ENCODE results near the gene TOE1.
"Not testable (repeated sequence)": the region's sequence is repeated elsewhere in the genome, so short reads cannot be mapped to it uniquely, and the experiment has no call there.

TOE1 gene

GRCh38 chr1:45356186-45356585 is 16.2 kb downstream of the TOE1 start:
- peak; percentile 33 for DNase-seq

GRCh38 chr1:45359882-45360513 is 20.0 kb downstream of the TOE1 start:
- peak; percentile 48 for DNase-seq

GRCh38 chr1:45360981-45361380 is 21.0 kb downstream of the TOE1 start:
- DNase-seq, result peak; percentile 75

DNA sequence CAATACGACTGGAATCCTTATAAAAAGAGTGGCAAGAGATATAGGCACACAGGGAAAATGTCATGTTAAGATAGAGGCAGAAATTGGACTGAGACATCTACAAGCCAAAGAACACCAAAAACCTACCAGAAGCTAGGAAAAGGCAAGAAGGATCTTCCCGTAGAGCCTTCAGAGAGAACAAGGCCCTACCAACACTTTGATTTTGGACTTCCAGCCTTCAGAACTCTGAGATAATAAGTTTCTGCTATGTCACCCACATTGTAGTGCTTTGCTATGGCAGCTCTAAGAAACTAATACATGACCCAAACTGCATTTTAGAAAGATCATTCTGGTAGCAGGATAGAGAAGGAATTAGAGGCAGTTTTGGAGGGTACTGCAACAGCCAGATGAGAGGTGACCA is 24.3 kb downstream of the TOE1 start:
- no peak for DNase-seq

DNA sequence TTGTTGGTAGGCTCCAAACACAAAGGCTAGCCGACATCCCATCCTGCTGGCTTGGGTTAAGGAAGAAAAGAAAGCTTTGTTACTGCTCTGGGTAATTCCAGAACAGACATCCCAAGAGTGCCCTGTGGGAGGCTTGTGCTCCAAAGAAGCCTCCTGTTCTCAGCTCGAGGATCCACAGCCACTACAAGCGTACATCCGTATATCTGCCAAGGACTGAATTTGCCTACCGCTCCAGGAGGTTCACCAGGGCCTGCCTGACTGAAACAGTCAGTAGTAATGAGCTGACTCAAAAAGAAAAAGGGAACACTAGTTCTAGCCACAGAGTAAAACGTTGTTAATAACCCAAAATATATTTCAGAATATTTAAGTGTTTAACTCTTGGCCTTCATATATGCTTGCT is 25.1 kb downstream of the TOE1 start:
- no peak for DNase-seq

DNA sequence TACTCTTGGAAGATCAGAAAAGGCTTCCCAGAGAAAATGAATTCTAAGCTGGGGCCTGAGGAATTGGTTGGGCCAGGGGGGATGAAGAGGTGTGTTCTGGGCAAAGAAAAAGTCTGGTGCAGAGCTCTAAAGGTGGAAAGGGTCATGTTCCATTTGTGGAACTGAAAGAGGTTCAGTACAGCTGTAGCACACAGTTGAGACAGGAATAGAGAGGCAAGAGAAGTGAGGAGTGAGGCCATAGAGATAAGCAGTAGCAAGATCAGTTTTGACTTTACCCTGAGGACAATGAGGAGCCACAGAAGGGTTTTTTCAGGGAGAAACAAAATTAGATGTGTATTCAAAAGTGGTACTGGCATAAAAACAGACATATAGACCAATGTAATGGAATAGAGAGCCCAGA is 30.6 kb downstream of the TOE1 start:
- DNase-seq, result no peak

- no peak for DNase-seq
These were observed 33.6 kb downstream of the TOE1 start for GRCh38 chr1:45373573-45373972.

DNA sequence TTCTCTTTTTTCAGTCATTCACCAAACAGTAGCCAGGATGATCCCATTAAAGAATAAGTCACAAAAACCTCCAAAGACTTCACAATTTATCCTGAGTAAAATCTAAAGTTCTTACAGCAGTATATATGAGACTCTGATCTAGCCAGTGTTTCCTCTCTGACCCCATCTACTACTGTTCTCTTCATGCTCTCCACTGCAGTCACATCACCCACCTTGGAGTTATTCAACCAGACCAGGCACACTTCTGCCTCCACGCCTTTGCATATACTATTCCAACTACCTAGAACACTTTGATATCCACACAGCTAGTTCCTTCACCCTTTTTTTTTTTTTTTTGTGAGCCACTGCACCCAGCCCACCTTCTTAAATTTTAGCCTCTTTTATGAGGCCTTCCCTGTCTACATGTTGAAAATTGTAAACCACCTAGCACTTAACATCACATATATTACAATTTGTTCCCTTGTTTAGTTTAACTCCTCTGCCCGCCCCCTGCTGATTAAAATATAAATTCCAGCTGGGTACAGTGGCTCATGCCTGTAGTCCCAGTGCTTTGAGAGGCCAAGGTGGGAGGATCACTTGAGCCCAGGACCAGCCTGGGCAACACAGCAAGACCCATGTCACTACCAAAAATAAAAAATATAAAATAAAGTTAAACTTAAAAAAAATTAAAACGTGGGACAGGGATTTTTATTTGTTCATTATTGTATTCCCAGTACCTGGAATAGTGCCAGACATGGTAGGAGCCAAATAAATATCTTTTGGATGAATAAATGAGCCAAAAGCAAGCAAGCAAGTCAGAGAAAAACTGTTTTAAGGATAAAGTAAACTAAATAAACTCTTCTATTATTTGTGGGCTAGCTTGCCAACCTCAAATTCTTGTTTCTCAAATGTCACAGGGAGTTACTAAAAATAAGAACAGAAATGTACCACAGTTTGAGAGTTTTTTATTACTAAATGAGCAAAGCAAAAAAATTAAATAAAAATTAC is 35.4 kb downstream of the TOE1 start:
- no peak for DNase-seq

DNA sequence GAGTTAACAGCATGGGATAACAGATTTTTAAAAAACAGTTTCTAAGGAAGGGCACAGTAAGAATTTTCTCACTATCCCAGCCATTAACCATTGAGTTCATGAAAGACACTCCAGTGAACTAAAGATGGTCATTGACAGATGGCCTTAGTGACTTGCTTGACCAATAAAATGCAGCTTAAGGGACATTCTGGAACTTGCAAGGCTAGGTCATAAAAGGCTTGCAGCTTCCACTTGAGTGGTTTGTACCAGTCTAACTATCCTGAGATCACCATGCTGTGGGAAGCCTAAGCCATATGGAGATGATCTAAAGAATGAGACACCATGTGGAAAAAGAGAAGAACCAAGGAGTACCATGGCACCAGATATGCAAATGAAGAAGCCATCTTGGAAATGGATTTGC is 38.2 kb downstream of the TOE1 start:
- DNase-seq, result no peak

- no peak for DNase-seq
These were observed 39.6 kb downstream of the TOE1 start for GRCh38 chr1:45379524-45379923.

DNA sequence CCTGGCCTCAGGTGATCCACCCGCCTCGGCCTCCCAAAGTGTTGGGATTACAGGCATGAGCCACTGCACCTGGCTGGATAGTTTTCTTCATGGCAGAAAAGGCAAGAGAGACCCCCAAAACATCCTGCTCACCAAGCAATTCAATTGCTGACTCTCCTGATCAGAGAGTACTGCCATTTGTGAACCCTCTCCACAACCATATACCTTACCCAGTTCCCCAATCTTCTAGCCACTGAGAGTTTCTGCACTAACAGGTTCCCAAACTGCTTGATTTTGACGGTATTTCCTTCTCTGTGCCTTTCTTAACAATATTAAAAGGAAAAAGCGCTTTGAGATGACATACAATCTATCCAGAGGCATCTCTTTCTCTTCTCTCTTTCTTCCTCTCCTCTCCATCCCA is 40.2 kb downstream of the TOE1 start:
- DNase-seq, result no peak

DNA sequence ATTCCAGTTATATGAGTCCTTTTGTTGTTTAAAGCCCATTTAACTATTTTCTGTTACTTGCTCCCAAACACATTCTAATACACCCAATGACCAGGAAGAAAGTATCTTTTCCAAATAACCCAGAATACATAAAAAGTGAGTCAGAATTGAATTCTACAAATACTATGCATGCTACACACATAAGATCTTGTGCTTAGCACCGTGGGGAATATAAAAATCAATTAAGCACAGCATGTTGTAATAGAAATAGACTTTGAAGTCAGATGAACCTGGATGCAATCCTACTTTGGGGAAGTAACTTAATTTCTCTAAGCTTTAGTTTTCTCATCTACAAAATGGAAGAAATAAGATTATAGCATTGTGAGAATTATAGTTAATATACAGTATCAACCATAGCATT is 40.8 kb downstream of the TOE1 start:
- no peak for DNase-seq

DNA sequence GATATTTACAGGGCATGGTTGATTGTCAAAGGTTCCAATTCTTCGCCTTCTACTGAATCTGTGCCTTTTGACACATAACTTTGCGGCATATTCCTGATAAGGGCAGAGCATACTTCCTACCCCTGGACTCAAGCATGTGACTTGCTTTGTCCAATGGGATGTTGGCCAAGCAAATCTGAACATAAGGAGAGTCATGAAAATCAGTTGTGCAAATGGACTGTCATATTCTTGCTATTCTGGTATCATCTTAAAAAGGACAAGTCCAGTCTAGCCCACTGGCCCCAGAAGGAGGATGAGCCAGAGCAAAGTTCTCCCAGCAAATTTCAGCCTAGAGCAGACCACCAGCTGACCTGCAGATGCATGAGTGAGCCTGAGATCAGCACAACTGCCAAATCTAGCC is 41.3 kb downstream of the TOE1 start:
- no peak for DNase-seq

GRCh38 chr1:45383191-45383590 is 43.2 kb downstream of the TOE1 start:
- no peak for DNase-seq

GRCh38 chr1:45384213-45384612 is 44.2 kb downstream of the TOE1 start:
- not testable (repeated sequence) for DNase-seq

DNA sequence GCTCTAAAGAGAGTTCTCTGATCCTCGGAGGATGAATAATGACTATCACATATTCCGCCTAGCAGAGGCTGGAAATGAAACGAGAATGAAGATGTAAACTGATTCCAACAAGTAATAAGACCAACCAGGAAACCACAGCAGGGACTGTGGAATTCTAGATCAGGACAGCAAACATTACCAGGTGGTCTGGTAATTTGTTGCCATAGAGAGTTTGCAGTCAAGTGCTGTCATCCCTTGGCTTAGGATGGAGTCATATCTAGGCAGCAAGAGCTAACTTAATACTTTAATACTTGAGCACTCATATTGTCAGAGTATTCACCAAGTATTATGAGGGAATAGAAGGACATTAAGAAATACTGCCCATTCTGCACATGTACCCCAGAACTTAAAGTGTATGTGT is 45.3 kb downstream of the TOE1 start:
- DNase-seq, result peak; percentile 77

DNA sequence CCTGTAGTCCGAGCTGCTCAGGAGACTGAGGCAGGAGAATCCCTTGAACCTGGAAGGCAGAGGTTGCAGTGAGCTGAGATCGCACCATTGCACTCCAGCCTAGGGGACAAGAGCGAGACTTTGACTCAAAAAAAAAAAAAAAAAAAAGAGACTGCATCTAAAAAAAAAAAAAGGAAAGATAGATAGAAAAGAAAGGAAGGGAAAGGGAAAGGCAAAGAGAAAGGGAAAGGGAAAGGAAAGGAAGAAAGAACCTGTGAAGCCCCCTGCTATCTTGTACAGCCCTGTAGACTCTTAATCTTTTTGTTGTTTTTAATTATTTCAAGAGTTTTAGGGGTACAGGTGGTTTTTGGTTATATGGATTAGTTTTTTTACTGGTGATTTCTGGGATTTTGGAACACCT is 46.2 kb downstream of the TOE1 start:
- DNase-seq, result no peak

Data from NCI-H2107 (cell line).